RWPE2 (cell line): Measurements from ENCODE around the gene SEMA3F.

ENCODE experiments used
- ATAC-seq: fragments of 200-7000 bp; cut with Tn5 transposase; 3 replicates; pipeline ENCODE4 v1.9.1; 2021; ENCODE audit warnings: low read depth
- DNase-seq: peaks from one replicate; pipeline ENCODE4 v3.0.0-alpha.2; 2020; ENCODE audit warnings: low spot score
- H3K27ac ChIP-seq: fragments of 450-650 bp; 2 replicates; pipeline ENCODE4 v1.5.1; 2017; ENCODE audit warnings: mild to moderate bottlenecking; ENCODE audit not compliant: poor library complexity, severe bottlenecking
- H3K27me3 ChIP-seq: fragments of 250-450 bp; sonication (Bioruptor Pico); 2 replicates; pipeline ENCODE4 v1.5.1; 2021; ENCODE audit warnings: mild to moderate bottlenecking, moderate library complexity; ENCODE audit not compliant: insufficient read depth, poor library complexity, severe bottlenecking
- H3K36me3 ChIP-seq: fragments of 250-450 bp; sonication (Bioruptor Pico); 2 replicates; pipeline ENCODE4 v1.5.1; 2020; ENCODE audit warnings: low read depth, mild to moderate bottlenecking, moderate library complexity
- H3K4me1 ChIP-seq: fragments of 250-450 bp; sonication (Bioruptor Pico); 2 replicates; pipeline ENCODE4 v1.5.1; 2021; ENCODE audit warnings: mild to moderate bottlenecking, moderate library complexity; ENCODE audit not compliant: insufficient read depth, poor library complexity, severe bottlenecking
- H3K4me3 ChIP-seq: fragments of 250-450 bp; sonication (Bioruptor Pico); 2 replicates; pipeline ENCODE4 v1.5.1; 2021; ENCODE audit warnings: mild to moderate bottlenecking, moderate library complexity; ENCODE audit not compliant: severe bottlenecking
- H3K9me3 ChIP-seq: fragments of 250-450 bp; sonication (Bioruptor Pico); 2 replicates; pipeline ENCODE4 v1.5.1; 2021; ENCODE audit warnings: mild to moderate bottlenecking, moderate library complexity; ENCODE audit not compliant: severe bottlenecking
- TF ChIP-seq, protein P1 (sequence below): fragments of 450-650 bp; IDR thresholded peaks from one replicate; pipeline ENCODE4 v1.5.1; 2017; ENCODE audit warnings: mild to moderate bottlenecking, moderate library complexity; ENCODE audit not compliant: poor library complexity, severe bottlenecking

The SEMA3F gene

GRCh38 chr3:50122661-50123391 lies 32.3 kb upstream of the SEMA3F start:
- no peak for ATAC-seq
- H3K27ac ChIP-seq = no peak overlapping the region
- H3K9me3 ChIP-seq = no peaks in the 10 kb centered on the region
- no peak for DNase-seq
- no peaks in the 10 kb centered on the region for H3K27me3 ChIP-seq
- peaks cover 14% of the 10 kb centered on the region for H3K4me1 ChIP-seq
- H3K36me3 ChIP-seq = peaks cover 13% of the 10 kb centered on the region
- H3K4me3 ChIP-seq = no peak overlapping the region
- TF ChIP-seq, protein P1, sequence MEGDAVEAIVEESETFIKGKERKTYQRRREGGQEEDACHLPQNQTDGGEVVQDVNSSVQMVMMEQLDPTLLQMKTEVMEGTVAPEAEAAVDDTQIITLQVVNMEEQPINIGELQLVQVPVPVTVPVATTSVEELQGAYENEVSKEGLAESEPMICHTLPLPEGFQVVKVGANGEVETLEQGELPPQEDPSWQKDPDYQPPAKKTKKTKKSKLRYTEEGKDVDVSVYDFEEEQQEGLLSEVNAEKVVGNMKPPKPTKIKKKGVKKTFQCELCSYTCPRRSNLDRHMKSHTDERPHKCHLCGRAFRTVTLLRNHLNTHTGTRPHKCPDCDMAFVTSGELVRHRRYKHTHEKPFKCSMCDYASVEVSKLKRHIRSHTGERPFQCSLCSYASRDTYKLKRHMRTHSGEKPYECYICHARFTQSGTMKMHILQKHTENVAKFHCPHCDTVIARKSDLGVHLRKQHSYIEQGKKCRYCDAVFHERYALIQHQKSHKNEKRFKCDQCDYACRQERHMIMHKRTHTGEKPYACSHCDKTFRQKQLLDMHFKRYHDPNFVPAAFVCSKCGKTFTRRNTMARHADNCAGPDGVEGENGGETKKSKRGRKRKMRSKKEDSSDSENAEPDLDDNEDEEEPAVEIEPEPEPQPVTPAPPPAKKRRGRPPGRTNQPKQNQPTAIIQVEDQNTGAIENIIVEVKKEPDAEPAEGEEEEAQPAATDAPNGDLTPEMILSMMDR = no peak

DNA sequence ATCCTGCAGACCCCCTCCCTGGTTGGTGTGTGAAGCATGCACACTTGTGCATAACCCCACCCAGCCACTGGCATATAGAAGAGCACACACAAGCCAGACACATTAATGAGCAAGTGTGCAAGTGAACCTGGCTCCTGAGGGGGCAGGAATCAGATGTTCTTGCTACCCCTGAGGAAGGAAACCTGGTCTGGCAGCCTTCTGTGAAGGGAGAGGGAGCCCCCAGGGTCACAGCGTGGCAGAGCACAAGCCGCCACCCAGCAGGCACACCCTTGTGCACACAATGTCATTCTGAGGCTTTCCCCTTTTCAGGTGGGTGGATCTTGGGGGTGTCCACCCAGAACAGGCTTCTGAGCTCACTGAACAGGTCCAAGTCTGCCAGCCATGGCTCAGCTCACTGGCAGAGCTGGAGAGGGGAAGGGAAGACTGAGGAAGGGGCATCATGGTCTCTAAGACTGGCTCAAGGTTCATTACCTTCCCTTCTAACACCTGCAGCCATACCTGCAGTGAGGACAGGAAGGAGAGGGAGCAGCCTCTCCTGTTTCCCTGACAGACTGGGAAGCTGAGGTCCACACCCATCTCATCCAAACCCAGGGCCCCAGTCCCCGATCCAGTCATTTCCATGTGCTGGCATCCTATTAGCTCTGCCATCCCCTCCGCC lies 31.6 kb upstream of the SEMA3F start:
- TF ChIP-seq, protein P1 = no peak
- H3K9me3 ChIP-seq = no peaks in the 10 kb centered on the region
- peaks cover 6% of the 10 kb centered on the region for H3K36me3 ChIP-seq
- H3K27ac ChIP-seq = peak overlapping the region; percentile 31
- DNase-seq (no peak), ATAC-seq (peak; percentile 4; the same call in 1 of the 3 replicates)
- no peaks in the 10 kb centered on the region for H3K27me3 ChIP-seq
- no peak overlapping the region for H3K4me3 ChIP-seq
- H3K4me1 ChIP-seq = peaks cover 14% of the 10 kb centered on the region

GRCh38 chr3:50124052-50124799 lies 30.9 kb upstream of the SEMA3F start:
- H3K4me3 ChIP-seq = no peak overlapping the region
- DNase-seq (no peak), ATAC-seq (peak; percentile 19; the same call in 1 of the 3 replicates)
- H3K9me3 ChIP-seq = no peaks in the 10 kb centered on the region
- H3K27me3 ChIP-seq = no peaks in the 10 kb centered on the region
- H3K27ac ChIP-seq = peak overlapping the region; percentile 31
- H3K36me3 ChIP-seq = no peaks in the 10 kb centered on the region
- TF ChIP-seq, protein P1 = no peak
- H3K4me1 ChIP-seq = peaks cover 14% of the 10 kb centered on the region

- Histone ChIP-seq H3K36me3 (no peaks in the 10 kb centered on the region), H3K27ac (peak overlapping the region; percentile 31), H3K4me3 (no peak overlapping the region), H3K4me1 (peaks cover 14% of the 10 kb centered on the region), H3K9me3 (no peaks in the 10 kb centered on the region), H3K27me3 (no peaks in the 10 kb centered on the region)
- ATAC-seq (no peak), DNase-seq (no peak)
- TF ChIP-seq, protein P1 = no peak
Measured at GRCh38 chr3:50124800-50125178, 30.3 kb upstream of the SEMA3F start.
